ENCODE data around the gene CCDC141. TPM values are rescaled to one million over a fixed set of nuclear protein-coding genes. Genes with fewer than 3 reads are reported as not detected.

CCDC141 gene
- total and polyA plus RNA-seq, 2 of the 13 experiments (the other 11 are each of a cell fraction or from before 2014, with no cell fraction given), result not detected

DNA sequence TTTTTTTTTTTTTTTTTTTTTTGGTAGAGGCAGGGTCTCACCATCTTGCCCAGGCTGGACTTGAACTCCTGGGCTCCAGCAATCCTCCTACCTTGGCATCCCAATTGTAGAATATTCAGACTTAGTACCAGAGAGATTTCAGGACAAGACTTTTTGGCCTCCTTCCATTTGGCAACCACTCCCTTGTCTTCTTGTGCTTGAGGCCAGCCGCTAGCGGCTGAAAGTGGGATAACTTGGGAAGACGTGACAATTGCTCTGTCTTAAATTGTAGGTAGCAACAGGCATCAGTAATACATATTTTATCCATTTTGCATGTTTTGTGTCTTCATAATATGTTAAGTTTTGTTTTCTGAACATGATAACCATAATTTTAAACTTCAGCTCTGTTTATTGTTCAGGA lies 189.4 kb downstream of the CCDC141 start:
- 67% methylated on average over 3 of the region's 3 CpGs for WGBS (ENCODE audit: low lambda C conversion rate)
- TF ChIP-seq TEF (CRISPR knock-in tag; IDR thresholded peaks at IDR 0.05) (no peak), ZNF34 (CRISPR knock-in tag; IDR thresholded peaks at IDR 0.05; ENCODE audit: borderline replicate concordance) (no peak), CAMTA2 (CRISPR knock-in tag; IDR thresholded peaks at IDR 0.05; ENCODE audit: borderline replicate concordance) (no peak), ZNF781 (CRISPR knock-in tag; IDR thresholded peaks at IDR 0.05; ENCODE audit: borderline replicate concordance, not compliant biosample characterization) (no peak), ZSCAN5A (CRISPR knock-in tag; IDR thresholded peaks at IDR 0.05; ENCODE audit: borderline replicate concordance) (no peak), SALL2 (CRISPR knock-in tag; IDR thresholded peaks at IDR 0.05) (no peak), YEATS2 (CRISPR knock-in tag; IDR thresholded peaks at IDR 0.05; ENCODE audit: borderline replicate concordance) (no peak), FOXK2 (IDR thresholded peaks at IDR 0.05) (no peak)
- TF ChIP-seq, protein P1, sequence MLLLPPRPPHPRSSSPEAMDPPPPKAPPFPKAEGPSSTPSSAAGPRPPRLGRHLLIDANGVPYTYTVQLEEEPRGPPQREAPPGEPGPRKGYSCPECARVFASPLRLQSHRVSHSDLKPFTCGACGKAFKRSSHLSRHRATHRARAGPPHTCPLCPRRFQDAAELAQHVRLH (CRISPR knock-in tag; IDR thresholded peaks at IDR 0.05; ENCODE audit: borderline replicate concordance, low read depth), result no peak
- in situ Hi-C loops (cut with HindIII; ENCODE audit: extremely low pct_ligation_motif_present, low pct_unique_long_range_greater_than_20kb) (no loop called here), intact Hi-C loops (cut with micrococcal nuclease; ENCODE audit: unreplicated experiment) (no loop called here)
- H3K4me3 ChIP-seq (replicated peaks in 1 of 3; ENCODE audit: insufficient read depth in 1 of 3, low read depth in 2 of 3, low read length in 3 of 3), result no peak overlapping the region
- H3K36me3 ChIP-seq (replicated peaks in 1 of 2; ENCODE audit: control insufficient read depth in 1 of 2, insufficient read depth in 2 of 2, low read length in 2 of 2), result no peaks in the 10 kb centered on the region
- ATAC-seq (no peak), FAIRE-seq (no peak), DNase-seq (ENCODE audit: low spot score) (no peak)
- H3K27me3 ChIP-seq (ENCODE audit: control insufficient read depth in 1 of 2, insufficient read depth in 2 of 2, low read length in 2 of 2), result peaks cover 0 to 9% of the 10 kb centered on the region in 2 experiments; a peak in 2 of 5 replicates
- no peak overlapping the region for H3K27ac ChIP-seq (ENCODE audit: extremely low read length, insufficient read depth, low read length)
- no TSS peak for BruUV-seq (replicated peaks)
- H3K4me1 ChIP-seq (ENCODE audit: insufficient read depth, low read length), result no peaks in the 10 kb centered on the region
- H2AFZ ChIP-seq (ENCODE audit: low read length), result no peak overlapping the region
- POLR2A ChIA-PET, result no interaction called here
- CTCF ChIA-PET (ENCODE audit: low intra/inter-chr PET ratio, low total read pairs), result no interaction called here
- H3K4me2 ChIP-seq (ENCODE audit: low read depth, low read length), result no peak overlapping the region
- H3K79me2 ChIP-seq (ENCODE audit: insufficient read depth, low read length), result no peaks in the 10 kb centered on the region
- no peaks in the 10 kb centered on the region for H4K20me1 ChIP-seq (ENCODE audit: insufficient read depth, low read length)
- H3K9ac ChIP-seq (ENCODE audit: insufficient read depth, low read depth, low read length), result no peak overlapping the region
- no peaks in the 10 kb centered on the region for H3K9me3 ChIP-seq (ENCODE audit: low read length)
